AG10803 (cell line): ENCODE results near the gene ORC6.

Experiments
- DNase-seq: peaks from one replicate; pipeline ENCODE4 v3.0.0; 2010; ENCODE audit warnings: low read depth
- H3K4me3 ChIP-seq: 2 replicates; pipeline ENCODE4 v1.5.1; 2011; ENCODE audit warnings: mild to moderate bottlenecking, low read length, control low read depth
- CTCF ChIP-seq: conservative IDR thresholded peaks from 2 replicates; pipeline ENCODE4 v1.5.1; 2011; ENCODE audit warnings: mild to moderate bottlenecking, low read length, control low read depth, inconsistent platforms

The ORC6 gene

GRCh38 chr16:46702030-46702429, 12.6 kb downstream of the ORC6 start:
- TF ChIP-seq CTCF: no peak
- H3K4me3 ChIP-seq: no peak overlapping the region
- DNase-seq: no peak

- DNase-seq: no peak
- no peak for TF ChIP-seq CTCF
- no peak overlapping the region for H3K4me3 ChIP-seq
Observed at GRCh38 chr16:46706642-46707041, 17.2 kb downstream of the ORC6 start.

- no peak for TF ChIP-seq CTCF
- DNase-seq: no peak
- H3K4me3 ChIP-seq: no peak overlapping the region
Observed at GRCh38 chr16:46709469-46710005, 20.1 kb downstream of the ORC6 start.

- H3K4me3 ChIP-seq: no peak overlapping the region
- no peak for TF ChIP-seq CTCF
- DNase-seq: no peak
Observed at GRCh38 chr16:46711106-46712058, 21.9 kb downstream of the ORC6 start.

GRCh38 chr16:46712911-46713310, 23.5 kb downstream of the ORC6 start:
- no peak for TF ChIP-seq CTCF
- no peak overlapping the region for H3K4me3 ChIP-seq
- no peak for DNase-seq

GRCh38 chr16:46713634-46714033, 24.2 kb downstream of the ORC6 start:
- TF ChIP-seq CTCF: no peak
- H3K4me3 ChIP-seq: no peak overlapping the region
- DNase-seq: no peak
